K562 (cell line): ENCODE data around the gene GRIK3. TPM values are rescaled to one million over a fixed set of nuclear protein-coding genes. Genes with fewer than 3 reads are reported as not detected.

Experiments
- ATAC-seq: fragments of 200-7000 bp; cut with Tn5 transposase; 3 replicates; pipeline ENCODE4 v1.9.1; 2020; ENCODE audit warnings: moderate library complexity
- BruUV-seq: library from RNA; stranded (reverse); fragments of 400-500 nt; replicated peaks from 2 replicates; lab custom pipeline; 2021; lab: Mats Ljungman, UMichigan
- CTCF ChIA-PET: fragments of 300-600 bp; formaldehyde crosslinking; extraction: SDS; loops from one replicate; lab custom pipeline; 2021; ENCODE audit warnings: low intra/inter-chr PET ratio; lab: Yijun Ruan, JAX
- POLR2A ChIA-PET: fragments of 300-600, 350-650 bp; sonication (Branson Sonifier 250); formaldehyde crosslinking; extraction: SDS; loops from one replicate; lab custom pipeline; 2021; ENCODE audit warnings: antibody characterized with exemption, inconsistent platforms; lab: Yijun Ruan, JAX
- DNase-seq, 4 experiments: peaks; one replicate each; pipeline versions ENCODE4 v3.0.0 to v3.0.0-alpha.2; 2011 to 2018; ENCODE audit warnings: low spot score in 3 of 4, mixed read lengths in 3 of 4; ENCODE audit errors: extremely low read depth in 1 of 4
- FAIRE-seq: peaks from 2 replicates; lab custom pipeline; 2011; peaks lifted over from hg19 to GRCh38; lab: Jason Lieb, UNC
- H2AFZ ChIP-seq: 2 replicates; pipeline ENCODE4 v1.6.0; 2011; ENCODE audit warnings: low read depth, low read length, control low read depth, inconsistent platforms
- H3K27ac ChIP-seq: fragments of 200-600 bp; 3 replicates; pipeline ENCODE4 v1.8.0; 2011; ENCODE audit warnings: low read depth, mild to moderate bottlenecking, control low read depth, inconsistent platforms, low read length, moderate library complexity, mixed read lengths; ENCODE audit errors: extremely low read depth
- H3K27me3 ChIP-seq, 2 experiments: fragments of 300-600 bp in 1 of 2; 2 replicates in 1 of 2; 3 replicates in 1 of 2; pipeline versions ENCODE4 v1.6.0 to v1.8.0; 2011; ENCODE audit warnings: inconsistent platforms in 2 of 2, low read length in 2 of 2, mild to moderate bottlenecking in 1 of 2, mixed read lengths in 1 of 2, moderate library complexity in 1 of 2; ENCODE audit not compliant: control insufficient read depth in 2 of 2, insufficient read depth in 2 of 2
- H3K36me3 ChIP-seq: fragments of 300-600 bp; 3 replicates; pipeline ENCODE4 v1.8.0; 2011; ENCODE audit warnings: mild to moderate bottlenecking, low read length, inconsistent platforms; ENCODE audit not compliant: control insufficient read depth, insufficient read depth
- H3K4me1 ChIP-seq, 2 experiments: fragments of 200-600 bp in 1 of 2; replicated peaks in 1 of 2; 2 replicates in 1 of 2; 3 replicates in 1 of 2; pipeline versions ENCODE4 v1.5.1 to v1.8.0; 2011; ENCODE audit warnings: inconsistent platforms in 2 of 2, low read length in 2 of 2, mild to moderate bottlenecking in 1 of 2, mixed read lengths in 1 of 2, moderate library complexity in 1 of 2; ENCODE audit not compliant: control insufficient read depth in 2 of 2, insufficient read depth in 2 of 2
- H3K4me2 ChIP-seq: 2 replicates; pipeline ENCODE4 v1.6.1; 2011; ENCODE audit warnings: low read length, control low read depth, inconsistent platforms, mixed read lengths; ENCODE audit not compliant: insufficient read depth
- H3K4me3 ChIP-seq: fragments of 200-600 bp; sonication (generic), shearing (Covaris generic); 2 replicates; pipeline ENCODE4 v1.5.1; 2016; ENCODE audit warnings: control low read depth, inconsistent platforms
- H3K79me2 ChIP-seq: fragments of 200-600 bp; 3 replicates; pipeline ENCODE4 v1.8.0; 2011; ENCODE audit warnings: low read length, inconsistent platforms; ENCODE audit not compliant: control insufficient read depth, insufficient read depth
- H3K9ac ChIP-seq, 2 experiments: 2 replicates each; pipeline versions ENCODE4 v1.6.0 to v1.6.1; 2011; ENCODE audit warnings: low read depth in 2 of 2, low read length in 2 of 2, control low read depth in 1 of 2, inconsistent platforms in 1 of 2, mild to moderate bottlenecking in 1 of 2, mixed read lengths in 1 of 2; ENCODE audit not compliant: insufficient read depth in 1 of 2
- H3K9me1 ChIP-seq: one replicate; pipeline ENCODE4 v1.6.0; 2011; ENCODE audit warnings: inconsistent platforms, mild to moderate bottlenecking, low read length, moderate library complexity; ENCODE audit not compliant: control insufficient read depth, insufficient read depth
- H3K9me3 ChIP-seq: replicated peaks from 2 replicates; pipeline ENCODE4 v1.5.1; 2011; ENCODE audit warnings: low read depth, low read length, inconsistent platforms; ENCODE audit not compliant: control insufficient read depth, insufficient read depth
- H4K20me1 ChIP-seq: replicated peaks from 2 replicates; pipeline ENCODE4 v1.6.1; 2011; ENCODE audit warnings: low read length, inconsistent platforms, mixed read lengths; ENCODE audit not compliant: control insufficient read depth, insufficient read depth
- CREBBP ChIP-seq: IDR thresholded peaks from one replicate; pipeline ENCODE4 v1.6.1; 2012; ENCODE audit warnings: low read depth, mild to moderate bottlenecking, control low read depth, inconsistent platforms, low read length
- EZH2 ChIP-seq: IDR thresholded peaks from 2 replicates; pipeline ENCODE4 v1.6.1; 2012; ENCODE audit warnings: low read depth, mild to moderate bottlenecking, inconsistent platforms, low read length, borderline replicate concordance
- MED1 ChIP-seq: sonication (generic); formaldehyde crosslinking; IDR thresholded peaks from 2 replicates; pipeline ENCODE4 v1.8.1; 2023; ENCODE audit warnings: missing genetic modification reagents, borderline replicate concordance
- NCOA2 ChIP-seq, 2 experiments: fragments of 450-650 bp; IDR thresholded peaks; 2 replicates each; pipeline ENCODE4 v1.6.1; 2018; ENCODE audit warnings: mild to moderate bottlenecking in 2 of 2, moderate library complexity in 1 of 2; ENCODE audit not compliant: partially characterized antibody in 2 of 2
- RBM34 ChIP-seq: fragments of 200-400 bp; formaldehyde crosslinking; IDR thresholded peaks from 2 replicates; pipeline ENCODE4 v1.6.1; 2018; ENCODE audit warnings: low read length, borderline replicate concordance; ENCODE audit not compliant: insufficient read depth
- SREBF1 ChIP-seq: fragments of 150-350 bp; IDR thresholded peaks from 2 replicates; pipeline ENCODE4 v1.6.1; 2014; ENCODE audit warnings: antibody characterized with exemption, low read depth, low read length, borderline replicate concordance
- SREBF2 ChIP-seq: sonication (generic); formaldehyde crosslinking; IDR thresholded peaks from 2 replicates; pipeline ENCODE4 v1.4.0; 2020; ENCODE audit warnings: mild to moderate bottlenecking, missing genetic modification reagents
- ZNF253 ChIP-seq: fragments of 250-450 bp; sonication (Bioruptor Pico); conservative IDR thresholded peaks from 2 replicates; pipeline ENCODE4 v1.6.1; 2021; ENCODE audit warnings: mild to moderate bottlenecking
- ZNF436 ChIP-seq: fragments of 250-450, 450-650 bp; sonication (Bioruptor Pico); formaldehyde crosslinking; IDR thresholded peaks from 2 replicates; pipeline ENCODE4 v1.7.0; 2020; ENCODE audit warnings: mild to moderate bottlenecking
- WGBS: fragments of 100-300 bp; shearing (Covaris generic); methylation state at CpG from one replicate; pipeline ENCODE4 v1.1.6; 2016; ENCODE audit warnings: low coverage, mixed read lengths; ENCODE audit not compliant: insufficient coverage; ENCODE audit errors: missing lambda C conversion rate; 5-methylcytosine and 5-hydroxymethylcytosine counted together
- in situ Hi-C: fragments of 300-500 bp; cut with MboI; formaldehyde crosslinking; loops from 4 replicates; pipeline ENCODE4 v1.15.0; 2018; ENCODE audit warnings: inconsistent platforms, mixed read lengths
- intact Hi-C: fragments of 100-400 bp; cut with micrococcal nuclease; formaldehyde crosslinking; loops from 2 replicates; pipeline ENCODE4 v1.14.2; 2022
- polyA plus RNA-seq, 8 experiments: library from polyadenylated mRNA; depleted of rRNA in 4 of 8; stranded (reverse) in 5 of 8; unstranded in 3 of 8; fragments of >200 nt; fragmentation: Nextera tagmentation in 2 of 8; fragmentation: Illumina TruSeq in 1 of 8; extraction: Ambion mirVana in 2 of 8; extraction: Trizol in 1 of 8; gene quantifications; 2 replicates each; pipeline versions ENCODE4 v1.2.1 to v1.2.3, GENCODE V29; 2011 to 2014; ENCODE audit warnings: inconsistent platforms in 1 of 8, missing spikeins in 1 of 8
- total RNA-seq, 7 experiments: library from RNA; depleted of rRNA in 6 of 7; stranded (reverse); fragments of >200 nt in 6 of 7; fragmentation: Illumina TruSeq in 2 of 7; extraction: Trizol in 2 of 7; gene quantifications; 2 replicates each; pipeline versions ENCODE4 v1.2.1 to v1.2.3, GENCODE V29; 2011 to 2021; ENCODE audit warnings: low replicate concordance in 1 of 7
- TF ChIP-seq, protein P1 (sequence below): sonication (generic); formaldehyde crosslinking; IDR thresholded peaks from 2 replicates; pipeline ENCODE4 v1.8.0; 2022; ENCODE audit warnings: missing genetic modification reagents, mild to moderate bottlenecking, borderline replicate concordance

GRIK3 gene
- total and polyA plus RNA-seq, 9 of the 15 experiments (the other 6 are each of a cell fraction or from before 2014, with no cell fraction given), result not detected

DNA sequence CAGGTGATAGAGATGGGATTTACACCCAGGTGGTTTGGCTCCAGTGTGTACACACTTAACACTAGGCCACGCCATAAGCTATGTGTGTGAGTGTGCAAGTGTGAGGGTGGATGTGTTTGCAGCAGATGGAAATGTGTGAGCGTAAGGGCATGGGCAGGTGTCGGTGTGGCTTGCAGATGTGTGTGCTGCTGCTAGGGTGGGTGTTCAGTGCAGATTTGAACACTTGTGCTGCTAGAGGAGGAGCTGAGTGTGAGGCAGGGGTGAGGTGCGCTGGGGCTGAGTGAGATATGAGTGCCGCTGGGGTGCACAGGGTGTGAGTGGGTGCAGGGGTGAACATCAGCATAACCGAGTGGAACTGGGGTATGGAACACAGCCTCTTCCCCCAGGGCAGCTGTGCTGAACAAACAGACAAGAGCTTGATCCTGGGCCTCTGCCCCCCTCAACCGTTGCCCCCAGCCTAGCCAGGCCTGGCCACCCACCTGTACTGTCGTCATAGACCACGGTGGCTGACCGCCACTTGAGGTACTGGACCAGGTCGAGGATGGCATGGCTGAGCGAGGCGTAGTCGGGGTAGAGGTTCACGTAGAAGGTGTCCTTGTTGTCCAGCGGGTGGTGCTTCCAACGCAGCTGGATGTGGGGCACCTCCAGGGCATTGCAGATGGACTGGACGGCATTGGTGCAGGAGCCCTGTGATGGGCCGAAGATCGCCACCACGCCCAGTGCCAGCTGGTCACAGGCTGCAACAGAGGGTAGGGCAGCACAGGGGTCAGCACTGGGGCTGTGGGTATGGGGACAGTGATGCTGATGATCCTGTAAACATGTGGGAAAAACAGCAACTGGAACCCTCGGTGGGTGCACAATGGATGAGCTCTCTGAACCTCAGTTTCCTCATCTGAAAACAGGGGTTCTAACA is 153.9 kb downstream of the GRIK3 start:
- no peak overlapping the region for H3K4me2 ChIP-seq
- peaks cover 3% of the 10 kb centered on the region; the same call in 1 of the 2 replicates for H4K20me1 ChIP-seq
- intact Hi-C loops, result no loop called here
- ATAC-seq (no peak), FAIRE-seq (no peak), DNase-seq (no peak)
- no peak overlapping the region for H3K9ac ChIP-seq
- in situ Hi-C loops, result no loop called here
- H3K4me3 ChIP-seq, result no peak overlapping the region
- H3K4me1 ChIP-seq, result no peaks in the 10 kb centered on the region
- no TSS peak for BruUV-seq
- H3K79me2 ChIP-seq, result no peaks in the 10 kb centered on the region
- H3K27ac ChIP-seq, result no peak overlapping the region
- WGBS, result 1% methylated on average over 22 of the region's 22 CpGs
- CTCF ChIA-PET, result no interaction called here
- POLR2A ChIA-PET, result interaction anchor here (0.8 to 1.1 kb wide), 2 partner anchors 10 to 25 kb away, joined by 3 to 4 read pairs; no protein-coding TSS in a partner anchor
- H3K27me3 ChIP-seq, result peaks cover 2 to 35% of the 10 kb centered on the region in 2 experiments; a peak in 2 of 5 replicates
- TF ChIP-seq NCOA2 (IDR thresholded peaks at IDR 0.05; ENCODE audit: partially characterized antibody in 2 of 2), result no peak
- no peak for TF ChIP-seq MED1 (CRISPR knock-in tag)
- H3K36me3 ChIP-seq, result no peaks in the 10 kb centered on the region
- H3K9me3 ChIP-seq, result no peaks in the 10 kb centered on the region
- no peak overlapping the region for H2AFZ ChIP-seq
- H3K9me1 ChIP-seq, result no peaks in the 10 kb centered on the region

- no TSS peak for BruUV-seq
- Histone ChIP-seq H3K9me1 (no peaks in the 10 kb centered on the region), H3K4me1 (no peaks in the 10 kb centered on the region), H2AFZ (no peak overlapping the region), H3K79me2 (no peaks in the 10 kb centered on the region), H3K4me3 (no peak overlapping the region), H3K9me3 (no peaks in the 10 kb centered on the region), H3K27ac (no peak overlapping the region), H3K9ac (no peak overlapping the region), H3K4me2 (no peak overlapping the region), H3K36me3 (no peaks in the 10 kb centered on the region), H3K27me3 (peaks cover 2 to 35% of the 10 kb centered on the region in 2 experiments; a peak in 2 of 5 replicates), H4K20me1 (peaks cover 3% of the 10 kb centered on the region; the same call in 1 of the 2 replicates)
- intact Hi-C loops, result no loop called here
- in situ Hi-C loops, result no loop called here
- 3% methylated on average over 6 of the region's 6 CpGs for WGBS
- FAIRE-seq, result no peak
- ChIA-PET CTCF (no interaction called here), POLR2A (interaction anchor here (0.8 kb wide), 1 partner anchor 24 kb away, joined by 4 read pairs; no protein-coding TSS in a partner anchor)
- TF ChIP-seq, protein P1, sequence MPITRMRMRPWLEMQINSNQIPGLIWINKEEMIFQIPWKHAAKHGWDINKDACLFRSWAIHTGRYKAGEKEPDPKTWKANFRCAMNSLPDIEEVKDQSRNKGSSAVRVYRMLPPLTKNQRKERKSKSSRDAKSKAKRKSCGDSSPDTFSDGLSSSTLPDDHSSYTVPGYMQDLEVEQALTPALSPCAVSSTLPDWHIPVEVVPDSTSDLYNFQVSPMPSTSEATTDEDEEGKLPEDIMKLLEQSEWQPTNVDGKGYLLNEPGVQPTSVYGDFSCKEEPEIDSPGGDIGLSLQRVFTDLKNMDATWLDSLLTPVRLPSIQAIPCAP (CRISPR knock-in tag), result no peak
- TF ChIP-seq ZNF253 (CRISPR knock-in tag) (no peak), CREBBP (no peak), SREBF1 (no peak), ZNF436 (no peak), SREBF2 (CRISPR knock-in tag) (no peak), RBM34 (no peak), EZH2 (no peak)
- DNase-seq, result no peak
- ATAC-seq, result no peak
Measured at GRCh38 chr1:36879613-36880012, 154.7 kb downstream of the GRIK3 start.
